ENCODE measurements around the gene TBX10.

DNA sequence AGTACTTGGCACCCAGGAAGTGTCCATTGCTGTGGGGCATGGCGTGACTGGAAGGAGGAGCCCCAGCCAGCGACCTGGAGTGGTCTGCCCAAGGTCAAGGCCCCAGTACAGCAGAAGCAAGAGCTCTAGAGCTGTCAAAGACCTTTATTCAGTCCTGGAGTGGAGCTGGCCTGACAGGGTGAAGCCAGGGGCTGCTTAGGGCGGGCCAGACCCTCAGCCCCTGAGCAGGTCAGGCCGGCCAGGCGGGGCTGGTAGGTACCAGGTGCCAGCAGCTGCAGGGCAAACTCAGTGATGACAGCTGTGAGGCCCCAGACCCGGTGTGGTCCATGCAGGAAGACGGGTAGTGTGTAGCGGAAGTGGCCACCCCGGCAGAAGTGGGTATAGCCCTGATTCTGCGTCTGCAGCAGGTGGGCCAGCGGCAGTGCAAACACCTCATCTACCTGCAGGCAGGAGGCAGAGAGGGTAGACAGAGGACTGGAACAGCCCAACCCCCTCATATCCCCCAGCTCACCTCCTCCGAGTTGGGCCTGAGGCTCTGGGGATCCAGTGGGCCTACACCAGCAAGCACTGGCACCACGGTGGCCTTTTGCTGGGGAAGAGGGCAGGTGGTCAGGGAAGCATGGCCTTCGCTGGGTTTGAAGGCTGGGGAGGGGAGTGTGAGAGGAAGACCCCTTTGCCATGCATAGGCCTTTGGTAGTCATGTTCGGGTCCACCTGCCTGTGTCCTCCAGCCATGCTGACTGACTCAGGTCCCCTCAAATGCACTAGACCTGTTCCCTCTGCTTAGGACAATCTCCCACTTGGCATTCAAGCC, 11.5 kb downstream of the TBX10 start:
- TF ChIP-seq, protein P1, sequence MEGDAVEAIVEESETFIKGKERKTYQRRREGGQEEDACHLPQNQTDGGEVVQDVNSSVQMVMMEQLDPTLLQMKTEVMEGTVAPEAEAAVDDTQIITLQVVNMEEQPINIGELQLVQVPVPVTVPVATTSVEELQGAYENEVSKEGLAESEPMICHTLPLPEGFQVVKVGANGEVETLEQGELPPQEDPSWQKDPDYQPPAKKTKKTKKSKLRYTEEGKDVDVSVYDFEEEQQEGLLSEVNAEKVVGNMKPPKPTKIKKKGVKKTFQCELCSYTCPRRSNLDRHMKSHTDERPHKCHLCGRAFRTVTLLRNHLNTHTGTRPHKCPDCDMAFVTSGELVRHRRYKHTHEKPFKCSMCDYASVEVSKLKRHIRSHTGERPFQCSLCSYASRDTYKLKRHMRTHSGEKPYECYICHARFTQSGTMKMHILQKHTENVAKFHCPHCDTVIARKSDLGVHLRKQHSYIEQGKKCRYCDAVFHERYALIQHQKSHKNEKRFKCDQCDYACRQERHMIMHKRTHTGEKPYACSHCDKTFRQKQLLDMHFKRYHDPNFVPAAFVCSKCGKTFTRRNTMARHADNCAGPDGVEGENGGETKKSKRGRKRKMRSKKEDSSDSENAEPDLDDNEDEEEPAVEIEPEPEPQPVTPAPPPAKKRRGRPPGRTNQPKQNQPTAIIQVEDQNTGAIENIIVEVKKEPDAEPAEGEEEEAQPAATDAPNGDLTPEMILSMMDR (IDR thresholded peaks at IDR 0.05; ENCODE audit: borderline replicate concordance, extremely low read depth, low read length, poor library complexity, severe bottlenecking) = no peak
- no peak for TF ChIP-seq EZH2 (IDR thresholded peaks at IDR 0.05; ENCODE audit: borderline replicate concordance, low read depth, low read length, severe bottlenecking)

All from DND-41 (cell line).